Suppressor macrophage treated with lipopolysaccharide for 1 hour (primary cell): Measurements from ENCODE around the gene TBX1.

Experiments used
- DNase-seq, 3 donors: peaks; one replicate each; pipeline ENCODE4 v3.0.0-alpha.2; 2020 to 2022

TBX1 gene

GRCh38 chr22:19753996-19754700 is 6.4 kb upstream of the TBX1 start:
- no peak for DNase-seq

- DNase-seq = no peak
Measured at GRCh38 chr22:19754701-19755144, 5.9 kb upstream of the TBX1 start.

GRCh38 chr22:19755145-19755710 is 5.3 kb upstream of the TBX1 start:
- DNase-seq = no peak

- no peak for DNase-seq
Measured at GRCh38 chr22:19755722-19756287, 4.8 kb upstream of the TBX1 start.

- DNase-seq = peak in 1 of 3 donors; percentile 50
Measured at GRCh38 chr22:19756288-19757128, 4.1 kb upstream of the TBX1 start.

GRCh38 chr22:19757140-19757984 is 3.2 kb upstream of the TBX1 start:
- peak in 2 of 3 donors; percentile 48 to 52 for DNase-seq

GRCh38 chr22:19757985-19758895 is 2.3 kb upstream of the TBX1 start:
- DNase-seq = no peak

GRCh38 chr22:19758896-19759426 is 1.6 kb upstream of the TBX1 start:
- no peak for DNase-seq

GRCh38 chr22:19759427-19760057 is 1.0 kb upstream of the TBX1 start:
- DNase-seq = no peak

GRCh38 chr22:19760951-19761724 is 560 bp downstream of the TBX1 start:
- DNase-seq = peak in 1 of 3 donors; percentile 38

- no peak for DNase-seq
Measured at GRCh38 chr22:19761725-19762567, 1.4 kb downstream of the TBX1 start.

GRCh38 chr22:19762568-19763457 is 2.2 kb downstream of the TBX1 start:
- DNase-seq = no peak

GRCh38 chr22:19763458-19764298 is 3.1 kb downstream of the TBX1 start:
- DNase-seq = no peak

- DNase-seq = no peak
Measured at GRCh38 chr22:19764299-19764593, 3.7 kb downstream of the TBX1 start.

- DNase-seq = no peak
Measured at GRCh38 chr22:19764636-19765476, 4.3 kb downstream of the TBX1 start.
